ENCODE data around the gene LRP5.

The LRP5 gene

GRCh38 chr11:68312780-68313573 lies 586 bp downstream of the LRP5 start:
- no peak for TF ChIP-seq CTCF (conservative IDR thresholded peaks at IDR 0.05; ENCODE audit: low read depth)
- H3K27ac ChIP-seq: peak overlapping the region; percentile 93
- peak; percentile 31 for DNase-seq (ENCODE audit: low spot score)
- ChIA-PET POLR2A (ENCODE audit: low non-redundant PET) (no interaction called here), CTCF (interaction anchor here (0.9 kb wide), 1 partner anchor 16 kb away, joined by 4 read pairs; no protein-coding TSS in a partner anchor)

- TF ChIP-seq CTCF (conservative IDR thresholded peaks at IDR 0.05; ENCODE audit: low read depth): no peak
- peak overlapping the region; percentile 93 for H3K27ac ChIP-seq
- CTCF ChIA-PET: no interaction called here
- POLR2A ChIA-PET (ENCODE audit: low non-redundant PET): no interaction called here
- peak; percentile 31 for DNase-seq (ENCODE audit: low spot score)
These were observed 1.3 kb downstream of the LRP5 start for GRCh38 chr11:68313574-68314202.

- H3K27ac ChIP-seq: peak overlapping the region; percentile 93
- CTCF ChIA-PET: no interaction called here
- POLR2A ChIA-PET (ENCODE audit: low non-redundant PET): interaction anchor here (0.5 to 0.6 kb wide), 2 partner anchors 32 to 177 kb away, joined by 3 to 5 read pairs; no protein-coding TSS in a partner anchor
These were observed 2.1 kb downstream of the LRP5 start for GRCh38 chr11:68314203-68315170.

GRCh38 chr11:68315171-68315920 lies 3.0 kb downstream of the LRP5 start:
- no peak for TF ChIP-seq CTCF (conservative IDR thresholded peaks at IDR 0.05; ENCODE audit: low read depth)
- H3K27ac ChIP-seq: peak overlapping the region; percentile 93
- peak; percentile 23 for DNase-seq (ENCODE audit: low spot score)
- CTCF ChIA-PET: no interaction called here
- POLR2A ChIA-PET (ENCODE audit: low non-redundant PET): interaction anchor here (0.5 to 1.3 kb wide), 2 partner anchors 28 to 33 kb away, joined by 3 to 5 read pairs; no protein-coding TSS in a partner anchor

More at GRCh38 chr11:68314203-68315170, 2.1 kb downstream of the LRP5 start:
- no peak for TF ChIP-seq CTCF (conservative IDR thresholded peaks at IDR 0.05; ENCODE audit: low read depth)
- peak; percentile 78 for DNase-seq (ENCODE audit: low spot score)

- POLR2A ChIA-PET (ENCODE audit: low non-redundant PET): no interaction called here
- DNase-seq (ENCODE audit: low spot score): no peak
These were observed 4.9 kb downstream of the LRP5 start for GRCh38 chr11:68317147-68317785.

More at GRCh38 chr11:68317147-68317785, 4.9 kb downstream of the LRP5 start:
- peak overlapping the region; percentile 93 for H3K27ac ChIP-seq
- no peak for TF ChIP-seq CTCF (conservative IDR thresholded peaks at IDR 0.05; ENCODE audit: low read depth)
- CTCF ChIA-PET: interaction anchor here (0.6 to 0.7 kb wide), 2 partner anchors 102 to 130 kb away, joined by 3 read pairs; no protein-coding TSS in a partner anchor

All from RWPE1 (cell line).